Measurements from ENCODE around the gene VPS26C. TPM values are rescaled to one million over a fixed set of nuclear protein-coding genes. Genes with fewer than 3 reads are reported as not detected.

VPS26C gene
- total and polyA plus RNA-seq, 4 experiments from 2014 or later = 76.0 to 105 (median 80.8) TPM

- Histone ChIP-seq H3K4me1 (ENCODE audit: insufficient read depth, low read length) (peaks cover 28% of the 10 kb centered on the region), H3K9me3 (ENCODE audit: control insufficient read depth in 1 of 2, low read length in 2 of 2) (no peaks in the 10 kb centered on the region), H3K27me3 (ENCODE audit: insufficient read depth, low read length) (no peaks in the 10 kb centered on the region), H3K36me3 (ENCODE audit: insufficient read depth, low read length) (peaks cover 27% of the 10 kb centered on the region), H3K27ac (ENCODE audit: low read depth, low read length) (no peak overlapping the region), H3K4me3 (ENCODE audit: low read length in 2 of 2) (no peak overlapping the region)
- no peaks in the 10 kb centered on the region for H3K27me3 Mint-ChIP-seq
- peaks cover 28 to 43% of the 10 kb centered on the region in 2 donors for H3K36me3 Mint-ChIP-seq
- DNase-seq = no peak
- peak overlapping the region in 3 of 7 donors; percentile 70 to 88 (median 71) for H3K27ac Mint-ChIP-seq
- ChIA-PET CTCF (ENCODE audit: partially characterized antibody) (no interaction called here), POLR2A (ENCODE audit: partially characterized antibody) (no interaction called here)
- no peaks in the 10 kb centered on the region for H3K9me3 Mint-ChIP-seq
- H3K4me1 Mint-ChIP-seq = peaks cover 48 to 73% (median 60%) of the 10 kb centered on the region in 4 donors
- intact Hi-C loops (cut with micrococcal nuclease) = no loop called here
- H3K4me3 Mint-ChIP-seq = no peak overlapping the region
Observed at GRCh38 chr21:37241426-37241825, 25.7 kb downstream of the VPS26C start.

- Mint-ChIP-seq H3K4me3 (no peak overlapping the region), H3K27ac (peak overlapping the region in 3 of 7 donors; percentile 70 to 88 (median 71)), H3K27me3 (no peaks in the 10 kb centered on the region), H3K9me3 (no peaks in the 10 kb centered on the region), H3K4me1 (peaks cover 43 to 68% (median 56%) of the 10 kb centered on the region in 4 donors), H3K36me3 (peaks cover 27 to 46% of the 10 kb centered on the region in 2 donors)
- H3K27me3 ChIP-seq (ENCODE audit: insufficient read depth, low read length) = no peaks in the 10 kb centered on the region
- ChIA-PET CTCF (ENCODE audit: partially characterized antibody) (no interaction called here), POLR2A (ENCODE audit: partially characterized antibody) (no interaction called here)
- DNase-seq = no peak
- H3K9me3 ChIP-seq (ENCODE audit: control insufficient read depth in 1 of 2, low read length in 2 of 2) = no peaks in the 10 kb centered on the region
- intact Hi-C loops (cut with micrococcal nuclease) = no loop called here
- peaks cover 31% of the 10 kb centered on the region for H3K36me3 ChIP-seq (ENCODE audit: insufficient read depth, low read length)
- H3K4me1 ChIP-seq (ENCODE audit: insufficient read depth, low read length) = peaks cover 24% of the 10 kb centered on the region
- no peak overlapping the region for H3K27ac ChIP-seq (ENCODE audit: low read depth, low read length)
- no peak overlapping the region for H3K4me3 ChIP-seq (ENCODE audit: low read length in 2 of 2)
Observed at GRCh38 chr21:37240978-37241377, 26.2 kb downstream of the VPS26C start.

- no peaks in the 10 kb centered on the region for H3K4me1 ChIP-seq (ENCODE audit: insufficient read depth, low read length)
- H3K27me3 ChIP-seq (ENCODE audit: insufficient read depth, low read length) = no peaks in the 10 kb centered on the region
- Mint-ChIP-seq H3K9me3 (no peaks in the 10 kb centered on the region), H3K36me3 (peaks cover 32 to 56% of the 10 kb centered on the region in 2 donors), H3K27me3 (no peaks in the 10 kb centered on the region), H3K4me1 (peaks cover 16 to 36% (median 27%) of the 10 kb centered on the region in 4 donors), H3K4me3 (peak overlapping the region in 1 of 8 donors; percentile 29), H3K27ac (peak overlapping the region; percentile 30 to 84 (median 72))
- ChIA-PET CTCF (ENCODE audit: partially characterized antibody) (no interaction called here), POLR2A (ENCODE audit: partially characterized antibody) (no interaction called here)
- intact Hi-C loops (cut with micrococcal nuclease) = no loop called here
- H3K36me3 ChIP-seq (ENCODE audit: insufficient read depth, low read length) = peaks cover 45% of the 10 kb centered on the region
- no peaks in the 10 kb centered on the region for H3K9me3 ChIP-seq (ENCODE audit: control insufficient read depth in 1 of 2, low read length in 2 of 2)
- H3K27ac ChIP-seq (ENCODE audit: low read depth, low read length) = no peak overlapping the region
- DNase-seq = no peak
- H3K4me3 ChIP-seq (ENCODE audit: low read length in 2 of 2) = no peak overlapping the region
Observed at GRCh38 chr21:37237764-37238163, 29.4 kb downstream of the VPS26C start.

DNA sequence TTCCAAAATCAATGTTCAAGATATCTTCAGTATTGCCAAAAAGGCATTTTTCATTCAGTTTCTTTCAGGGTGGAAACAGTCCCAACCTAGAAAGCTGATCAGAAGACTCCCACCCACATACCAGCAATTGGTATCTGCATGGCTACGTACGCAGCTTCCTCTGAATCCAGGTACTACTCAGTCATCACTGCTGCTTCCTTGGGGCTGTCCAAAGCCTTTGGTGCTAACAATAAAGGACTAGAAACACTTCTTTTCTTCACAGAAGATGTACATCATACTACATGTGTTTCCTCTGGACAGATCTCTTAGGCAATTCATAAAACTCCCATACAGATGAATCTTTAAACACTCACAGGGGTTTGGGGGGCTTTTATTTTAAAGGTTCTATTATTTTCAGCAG is 29.8 kb downstream of the VPS26C start:
- Mint-ChIP-seq H3K36me3 (peaks cover 34 to 60% of the 10 kb centered on the region in 2 donors), H3K9me3 (no peaks in the 10 kb centered on the region)
- CTCF ChIA-PET (ENCODE audit: partially characterized antibody) = no interaction called here

GRCh38 chr21:37233551-37234146 is 33.5 kb downstream of the VPS26C start:
- H3K27ac ChIP-seq (ENCODE audit: low read depth, low read length) = no peak overlapping the region
- Mint-ChIP-seq H3K27me3 (no peaks in the 10 kb centered on the region), H3K4me1 (peaks cover 14 to 18% (median 14%) of the 10 kb centered on the region in 4 donors), H3K9me3 (no peaks in the 10 kb centered on the region), H3K27ac (no peak overlapping the region), H3K36me3 (peaks cover 45 to 68% of the 10 kb centered on the region in 2 donors), H3K4me3 (no peak overlapping the region)
- no peaks in the 10 kb centered on the region for H3K4me1 ChIP-seq (ENCODE audit: insufficient read depth, low read length)
- no peaks in the 10 kb centered on the region for H3K27me3 ChIP-seq (ENCODE audit: insufficient read depth, low read length)
- H3K36me3 ChIP-seq (ENCODE audit: insufficient read depth, low read length) = peaks cover 48% of the 10 kb centered on the region
- H3K4me3 ChIP-seq (ENCODE audit: low read length in 2 of 2) = no peak overlapping the region
- intact Hi-C loops (cut with micrococcal nuclease) = no loop called here
- CTCF ChIA-PET (ENCODE audit: partially characterized antibody) = interaction anchor here (1.4 kb wide), 1 partner anchor 13 kb away, joined by 3 read pairs; no protein-coding TSS in a partner anchor
- no peaks in the 10 kb centered on the region for H3K9me3 ChIP-seq (ENCODE audit: control insufficient read depth in 1 of 2, low read length in 2 of 2)
- POLR2A ChIA-PET (ENCODE audit: partially characterized antibody) = interaction anchor here (2.6 kb wide), 1 partner anchor 13 kb away, joined by 8 read pairs; no protein-coding TSS in a partner anchor
- no peak for DNase-seq

More for the DNA sequence above, 29.8 kb downstream of the VPS26C start:
- no peak overlapping the region for H3K4me3 Mint-ChIP-seq
- H3K4me3 ChIP-seq (ENCODE audit: low read length in 2 of 2) = no peak overlapping the region
- no peaks in the 10 kb centered on the region for H3K9me3 ChIP-seq (ENCODE audit: control insufficient read depth in 1 of 2, low read length in 2 of 2)
- peaks cover 16 to 33% (median 26%) of the 10 kb centered on the region in 4 donors for H3K4me1 Mint-ChIP-seq
- H3K27ac Mint-ChIP-seq = peak overlapping the region in 6 of 7 donors; percentile 30 to 82 (median 72)
- intact Hi-C loops (cut with micrococcal nuclease) = no loop called here
- H3K27me3 ChIP-seq (ENCODE audit: insufficient read depth, low read length) = no peaks in the 10 kb centered on the region
- H3K27me3 Mint-ChIP-seq = no peaks in the 10 kb centered on the region
- peaks cover 49% of the 10 kb centered on the region for H3K36me3 ChIP-seq (ENCODE audit: insufficient read depth, low read length)
- POLR2A ChIA-PET (ENCODE audit: partially characterized antibody) = no interaction called here
- H3K27ac ChIP-seq (ENCODE audit: low read depth, low read length) = no peak overlapping the region
- H3K4me1 ChIP-seq (ENCODE audit: insufficient read depth, low read length) = no peaks in the 10 kb centered on the region
- no peak for DNase-seq

DNA sequence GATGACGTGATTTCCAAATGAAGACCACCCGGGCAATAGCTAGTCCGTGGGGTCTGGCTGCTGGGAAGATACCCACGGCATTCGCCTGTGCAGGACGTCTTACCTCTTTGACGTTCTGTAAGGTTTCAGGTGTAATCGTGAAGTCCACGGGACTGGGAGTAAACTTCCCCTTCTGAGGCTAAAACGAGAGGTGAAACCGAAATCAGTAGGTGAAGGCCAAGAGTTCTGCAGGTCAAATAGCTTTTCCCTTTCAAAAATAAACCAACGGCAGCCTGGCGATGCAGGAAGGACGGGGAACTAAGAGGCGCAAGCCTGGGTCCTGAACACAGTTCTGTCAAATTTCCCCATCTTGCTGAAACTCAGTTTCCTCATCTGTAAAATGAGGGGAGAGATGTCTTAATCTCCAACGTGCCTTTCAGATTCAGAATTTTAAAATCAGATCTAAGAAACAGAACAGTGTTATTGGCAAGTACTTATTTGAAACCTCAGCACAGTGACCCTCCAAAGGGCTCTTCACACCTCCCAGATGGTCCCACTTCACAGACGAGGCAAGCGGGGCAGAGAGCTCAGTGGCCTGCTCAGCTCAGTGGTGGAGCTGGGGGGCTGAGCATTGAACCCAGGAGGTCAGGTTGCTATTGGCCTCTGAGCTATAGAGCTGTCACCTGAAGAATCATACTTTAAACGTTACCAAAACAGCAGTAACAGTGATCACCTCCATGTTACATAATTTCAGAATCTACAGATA is 34.7 kb downstream of the VPS26C start:
- CTCF ChIA-PET (ENCODE audit: partially characterized antibody) = interaction anchor here (0.8 to 1.4 kb wide), 3 partner anchors 9 to 14 kb away, joined by 3 read pairs; no protein-coding TSS in a partner anchor
- H3K4me1 ChIP-seq (ENCODE audit: insufficient read depth, low read length) = no peaks in the 10 kb centered on the region
- Mint-ChIP-seq H3K4me3 (no peak overlapping the region), H3K27ac (peak overlapping the region in 2 of 7 donors; percentile 17 to 48), H3K9me3 (no peaks in the 10 kb centered on the region), H3K27me3 (no peaks in the 10 kb centered on the region), H3K4me1 (peaks cover 2 to 6% (median 4%) of the 10 kb centered on the region in 4 donors), H3K36me3 (peaks cover 47 to 66% of the 10 kb centered on the region in 2 donors)
- POLR2A ChIA-PET (ENCODE audit: partially characterized antibody) = interaction anchor here (2.6 kb wide), 1 partner anchor 12 kb away, joined by 8 read pairs; no protein-coding TSS in a partner anchor
- no peak overlapping the region for H3K4me3 ChIP-seq (ENCODE audit: low read length in 2 of 2)
- intact Hi-C loops (cut with micrococcal nuclease) = no loop called here
- no peak for DNase-seq
- H3K9me3 ChIP-seq (ENCODE audit: control insufficient read depth in 1 of 2, low read length in 2 of 2) = no peaks in the 10 kb centered on the region
- H3K27me3 ChIP-seq (ENCODE audit: insufficient read depth, low read length) = no peaks in the 10 kb centered on the region
- H3K27ac ChIP-seq (ENCODE audit: low read depth, low read length) = no peak overlapping the region
- peaks cover 52% of the 10 kb centered on the region for H3K36me3 ChIP-seq (ENCODE audit: insufficient read depth, low read length)

DNA sequence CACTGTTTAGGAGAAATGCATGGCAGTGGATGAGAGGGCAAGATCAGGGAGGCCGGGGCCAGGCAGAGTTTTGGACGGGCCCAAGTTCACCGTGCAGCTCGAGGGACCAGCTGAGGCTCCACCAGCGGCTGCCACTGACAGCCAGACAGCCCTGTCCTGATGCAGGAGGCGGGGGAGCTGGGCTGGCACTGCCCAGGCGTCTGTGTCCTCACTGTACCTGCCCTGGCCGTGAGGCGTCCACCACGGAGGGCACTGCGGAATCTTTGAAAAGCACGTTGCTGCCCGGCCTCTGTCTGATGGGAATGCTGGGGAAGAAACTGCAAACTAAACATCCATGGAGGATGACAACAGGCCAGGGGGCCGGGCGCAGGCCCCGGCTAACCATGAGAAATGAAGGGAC is 35.5 kb downstream of the VPS26C start:
- Mint-ChIP-seq H3K36me3 (peaks cover 47 to 64% of the 10 kb centered on the region in 2 donors), H3K9me3 (no peaks in the 10 kb centered on the region), H3K4me3 (no peak overlapping the region), H3K27me3 (no peaks in the 10 kb centered on the region), H3K27ac (peak overlapping the region in 1 of 7 donors; percentile 23), H3K4me1 (peaks cover 0 to 6% (median 1%) of the 10 kb centered on the region in 4 donors)
- Histone ChIP-seq H3K4me3 (ENCODE audit: low read length in 2 of 2) (no peak overlapping the region), H3K36me3 (ENCODE audit: insufficient read depth, low read length) (peaks cover 52% of the 10 kb centered on the region), H3K27ac (ENCODE audit: low read depth, low read length) (no peak overlapping the region), H3K9me3 (ENCODE audit: control insufficient read depth in 1 of 2, low read length in 2 of 2) (no peaks in the 10 kb centered on the region), H3K27me3 (ENCODE audit: insufficient read depth, low read length) (no peaks in the 10 kb centered on the region), H3K4me1 (ENCODE audit: insufficient read depth, low read length) (no peaks in the 10 kb centered on the region)
- ChIA-PET CTCF (ENCODE audit: partially characterized antibody) (interaction anchor here (0.8 to 0.9 kb wide), 2 partner anchors 8 to 11 kb away, joined by 3 read pairs; no protein-coding TSS in a partner anchor), POLR2A (ENCODE audit: partially characterized antibody) (interaction anchor here (2.6 kb wide), 1 partner anchor 11 kb away, joined by 8 read pairs; no protein-coding TSS in a partner anchor)
- no peak for DNase-seq
- intact Hi-C loops (cut with micrococcal nuclease) = no loop called here
